GM18505 (cell line): Measurements from ENCODE around the gene QSOX1.

ENCODE experiments used
- ATAC-seq: cut with Tn5 transposase; IDR thresholded peaks from one replicate; pipeline ENCODE4 v1.9.1; 2021; ENCODE audit not compliant: unreplicated experiment
- POLR2A ChIP-seq: IDR thresholded peaks from 4 replicates; pipeline ENCODE4 v1.6.1; 2011; ENCODE audit warnings: borderline replicate concordance; ENCODE audit not compliant: insufficient read depth, insufficient read length; ENCODE audit errors: extremely low read depth

The QSOX1 gene

GRCh38 chr1:180215856-180216625, 61.4 kb downstream of the QSOX1 start:
- no peak for TF ChIP-seq POLR2A
- no peak for ATAC-seq

- TF ChIP-seq POLR2A = no peak
- no peak for ATAC-seq
These were observed 62.3 kb downstream of the QSOX1 start for GRCh38 chr1:180217006-180217405.

DNA sequence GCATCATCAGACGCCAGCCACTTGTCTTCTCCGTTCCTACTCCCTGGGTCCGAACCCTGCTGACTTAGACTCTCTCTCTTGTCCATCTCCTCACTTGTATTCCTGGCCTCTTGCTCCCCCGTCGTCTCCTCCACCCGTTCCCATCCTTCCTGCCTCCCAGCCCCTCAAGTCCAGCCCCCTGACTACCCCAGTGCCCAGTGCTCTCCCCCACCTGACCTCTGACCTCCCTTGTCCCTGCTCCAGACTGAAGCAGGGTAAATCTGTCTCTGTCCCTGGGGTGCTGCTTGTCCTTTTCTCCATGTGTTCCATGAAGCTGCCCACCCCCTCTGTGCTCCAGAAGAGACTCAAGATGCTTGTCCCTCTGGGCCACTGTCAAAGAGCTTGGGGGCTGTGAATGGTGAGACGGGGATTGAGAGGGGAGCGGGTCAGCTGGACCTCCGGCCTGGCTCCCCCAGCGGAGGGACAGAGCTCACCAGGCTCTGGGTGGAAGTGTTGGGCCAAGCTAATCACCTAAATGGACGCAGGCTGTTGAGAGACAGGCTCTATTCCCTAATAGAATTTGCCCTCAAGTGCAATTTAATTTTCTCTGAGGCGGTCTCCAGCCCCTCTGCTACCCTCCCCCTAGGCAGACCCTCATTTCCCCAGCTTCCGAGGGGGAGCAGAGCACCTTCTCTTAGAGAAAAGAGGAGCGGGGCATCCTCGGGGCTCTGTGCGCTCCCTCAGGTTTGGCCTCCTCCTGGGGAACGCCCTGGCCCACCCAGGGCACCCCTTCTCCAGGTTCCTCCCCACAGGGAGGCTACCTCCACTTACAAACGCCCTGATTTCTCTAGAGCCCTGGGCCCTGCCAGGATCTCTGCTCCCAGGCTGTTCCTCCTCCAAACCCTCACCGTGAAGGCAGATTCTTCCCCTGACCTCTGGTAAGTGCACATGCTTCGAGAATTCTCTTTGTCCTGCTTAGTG, 64.4 kb downstream of the QSOX1 start:
- no peak for TF ChIP-seq POLR2A
- no peak for ATAC-seq

DNA sequence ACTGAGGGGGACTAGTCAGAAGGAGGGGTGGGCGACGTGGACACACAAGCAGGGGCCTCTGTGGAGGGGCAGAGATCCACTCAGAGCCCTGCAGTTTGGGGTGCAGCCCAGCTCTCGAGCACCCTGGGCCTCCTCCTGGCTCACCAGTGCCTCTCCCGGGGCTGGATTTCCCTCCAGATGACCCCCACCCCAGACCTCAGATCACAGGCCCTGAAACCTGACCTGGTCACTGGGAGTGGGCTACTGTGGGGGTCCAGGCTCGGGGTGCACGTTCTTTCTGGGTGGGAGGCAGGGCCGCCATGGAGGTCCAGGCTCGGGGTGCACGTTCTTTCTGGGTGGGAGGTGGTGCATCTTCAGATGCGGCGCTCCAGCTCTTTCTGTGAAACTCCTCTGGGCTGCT, 65.1 kb downstream of the QSOX1 start:
- ATAC-seq = no peak
- no peak for TF ChIP-seq POLR2A

- ATAC-seq = no peak
These were observed 66.8 kb downstream of the QSOX1 start for GRCh38 chr1:180221462-180221861.

GRCh38 chr1:180224902-180225301, 70.2 kb downstream of the QSOX1 start:
- no peak for ATAC-seq
- TF ChIP-seq POLR2A = no peak

More at GRCh38 chr1:180221462-180221861, 66.8 kb downstream of the QSOX1 start:
- no peak for TF ChIP-seq POLR2A

DNA sequence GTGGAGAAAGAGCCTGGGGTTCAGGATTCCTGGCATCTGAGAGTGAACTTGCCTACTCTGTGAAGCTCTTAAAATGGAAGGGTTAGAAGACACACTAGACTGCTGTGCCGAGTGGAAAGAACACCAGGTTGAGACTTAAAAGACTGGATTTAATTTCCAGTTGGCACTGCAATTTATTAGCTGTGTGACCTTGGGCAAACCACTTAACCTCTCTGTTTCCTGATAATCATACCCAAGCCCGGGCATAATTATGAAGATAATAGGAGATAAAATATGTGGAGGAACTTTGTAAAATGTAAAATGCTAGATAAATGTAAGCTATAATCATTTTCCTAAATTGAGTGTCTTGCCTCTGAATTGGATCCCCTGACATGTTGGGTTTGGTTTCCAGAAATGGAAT, 70.7 kb downstream of the QSOX1 start:
- ATAC-seq = no peak
- TF ChIP-seq POLR2A = no peak

DNA sequence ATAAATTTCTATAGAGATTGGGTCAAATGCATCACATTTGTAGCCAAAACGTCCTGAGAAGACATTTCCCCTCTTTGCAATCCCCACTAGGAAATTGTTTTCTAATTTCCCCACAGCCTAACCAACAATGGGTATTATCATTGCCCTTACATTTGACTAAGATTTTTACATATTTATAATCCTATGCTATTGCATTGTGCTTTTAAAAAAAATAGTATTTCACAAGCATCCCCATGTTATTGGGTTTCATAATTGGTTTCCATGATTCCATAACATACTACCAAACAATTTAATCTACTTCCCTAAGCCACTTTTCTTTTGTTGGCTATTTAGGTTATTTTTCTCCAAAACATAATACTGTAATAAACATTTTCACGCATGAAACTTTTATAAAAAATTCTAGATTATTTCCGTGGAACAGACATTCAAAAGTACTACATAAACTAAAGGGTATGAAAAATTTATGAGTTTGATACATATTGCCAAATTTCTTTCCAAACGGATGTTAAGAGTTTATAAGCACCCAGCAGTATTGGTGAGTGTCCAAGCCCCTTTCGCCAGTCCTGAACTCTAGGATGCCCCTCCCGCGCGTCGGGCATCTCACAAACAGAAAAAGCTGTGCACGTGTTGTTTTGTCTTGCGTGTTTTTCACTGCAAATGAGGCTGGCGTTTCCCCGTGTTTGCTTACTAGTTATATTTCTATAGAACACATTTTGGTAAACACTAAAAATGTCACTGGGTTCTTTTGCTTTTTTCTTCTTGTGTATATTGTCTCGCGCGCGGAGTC, 73.4 kb downstream of the QSOX1 start:
- no peak for TF ChIP-seq POLR2A
- ATAC-seq = no peak

DNA sequence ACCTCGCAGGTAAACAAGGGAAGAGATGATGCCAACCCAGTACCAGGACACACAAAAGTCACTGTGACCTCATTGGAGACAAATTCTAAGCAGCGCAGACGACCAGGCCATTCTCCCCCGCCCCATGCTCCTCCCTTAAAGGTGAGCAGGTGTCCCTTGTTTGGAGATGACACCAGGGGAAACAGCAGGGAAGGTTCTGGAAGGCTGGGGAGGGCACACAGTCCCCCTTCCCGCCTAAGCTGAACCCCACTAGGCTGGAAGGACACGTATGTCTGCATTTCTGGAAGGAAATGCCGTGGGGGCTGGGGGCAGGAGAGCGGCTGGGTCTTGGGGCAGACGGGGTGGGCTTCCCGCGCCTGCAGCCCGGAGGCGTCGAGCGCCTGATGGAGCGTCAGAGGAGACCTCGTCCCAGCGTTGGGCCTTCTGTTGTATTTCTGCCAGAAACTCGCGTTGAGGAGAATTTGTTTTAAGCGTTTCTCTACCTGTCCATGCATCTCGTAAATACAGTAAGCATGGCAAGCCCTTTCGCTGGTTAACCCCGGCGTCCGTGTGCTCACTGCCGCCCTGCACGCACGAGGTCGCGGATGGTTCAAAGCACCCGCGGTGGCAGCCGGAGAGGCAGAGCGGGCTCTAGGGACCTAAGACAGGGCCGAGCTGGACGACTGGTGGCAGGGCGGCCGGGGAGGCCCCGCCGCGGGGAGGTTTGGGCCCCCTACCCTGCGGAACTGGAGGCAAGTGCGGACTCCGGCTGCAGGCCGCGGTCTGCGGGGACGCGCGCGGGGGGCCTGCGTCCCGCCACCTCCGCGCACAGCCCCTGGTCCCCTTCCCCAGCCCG, 74.2 kb downstream of the QSOX1 start:
- ATAC-seq = no peak
- no peak for TF ChIP-seq POLR2A

DNA sequence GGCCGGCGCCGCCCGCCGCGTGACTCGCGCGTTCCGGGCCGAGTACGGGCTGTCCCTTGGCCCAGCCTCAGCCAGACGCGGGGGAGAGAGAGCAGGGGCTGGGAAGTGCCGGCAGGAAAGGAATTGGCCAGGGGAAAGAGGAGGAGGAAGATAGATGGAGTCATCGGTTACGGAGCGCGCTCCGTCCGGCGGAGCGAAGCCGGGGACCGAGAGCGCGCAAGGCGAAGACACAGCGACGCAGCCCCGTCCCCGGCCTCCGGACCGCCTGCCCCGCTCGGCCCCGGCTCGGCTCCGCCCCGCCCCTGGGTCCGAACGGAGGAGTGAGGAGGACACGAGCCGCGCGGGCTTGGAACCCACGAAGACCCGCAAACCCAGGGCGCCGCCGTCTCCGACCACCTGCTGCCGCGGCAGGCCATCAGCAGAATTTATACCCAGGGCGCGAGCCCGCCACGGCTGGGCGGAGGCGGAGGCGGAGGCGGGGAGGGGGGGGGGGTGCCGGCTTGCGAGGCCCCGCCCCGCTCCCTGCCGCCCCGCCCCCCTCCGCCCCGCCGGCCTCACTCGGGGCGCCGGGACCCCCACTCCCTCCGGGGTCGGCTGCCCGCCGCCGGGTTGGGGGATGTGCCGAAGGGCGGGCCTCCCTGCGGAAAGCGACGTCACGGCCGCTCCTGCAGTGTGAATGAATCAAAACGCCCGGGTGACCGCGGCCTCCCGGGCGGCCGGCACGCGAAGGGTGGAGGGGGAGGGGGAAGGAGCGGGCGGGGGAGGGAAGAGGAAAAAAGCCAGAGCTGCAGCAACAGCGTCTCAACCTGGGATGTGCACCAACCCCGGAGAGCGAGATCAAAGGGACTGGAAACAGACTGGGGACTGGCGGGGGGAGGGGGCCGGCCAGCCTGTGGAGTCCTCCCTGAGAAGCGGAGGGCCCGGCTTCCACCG, 75.1 kb downstream of the QSOX1 start, which contains the start of gene LHX4:
Gene LHX4 (plus strand): TSS at position 782 of the 933 bp plus-strand sequence. CDS start 266 bp downstream, outside the sequence.
- no peak for ATAC-seq
- TF ChIP-seq POLR2A = no peak

GRCh38 chr1:180230416-180230790, 75.7 kb downstream of the QSOX1 start:
- no peak for TF ChIP-seq POLR2A
- no peak for ATAC-seq
